Esophagus muscularis mucosa (tissue), 4 donors: Measurements from ENCODE around the gene SLCO2B1. TPM values are rescaled to one million over a fixed set of nuclear protein-coding genes. Genes with fewer than 3 reads are reported as not detected.

Experiments
- DNase-seq: peaks from one replicate; pipeline ENCODE4 v3.0.0-alpha.2; 2017; ENCODE audit errors: extremely low spot score
- H3K27ac ChIP-seq, 4 donors: fragments of 200-600 bp; sonication (generic); replicated peaks in 1 of 4; 1 replicate in 3 of 4; 2 replicates in 1 of 4; pipeline ENCODE4 v1.5.1; 2016 to 2019; ENCODE audit warnings: mild to moderate bottlenecking in 1 of 4
- H3K27me3 ChIP-seq, 4 donors: fragments of 200-600 bp; sonication (generic); one replicate each; pipeline versions ENCODE4 v1.5.1 to v1.6.0; 2016 to 2019
- H3K36me3 ChIP-seq, 4 donors: fragments of 200-600 bp; sonication (generic); one replicate each; pipeline ENCODE4 v1.5.1; 2016 to 2019
- H3K4me1 ChIP-seq, 4 donors: fragments of 200-600 bp; sonication (generic); one replicate each; pipeline ENCODE4 v1.5.1; 2016 to 2019
- H3K4me3 ChIP-seq, 4 donors: fragments of 200-600 bp; sonication (generic); 1 replicate in 2 of 4; 2 replicates in 2 of 4; pipeline ENCODE4 v1.5.1; 2016 to 2019; ENCODE audit warnings: mild to moderate bottlenecking in 4 of 4, moderate library complexity in 1 of 4
- H3K9me3 ChIP-seq, 4 donors: fragments of 200-600 bp; sonication (generic); 1 replicate in 3 of 4; 2 replicates in 1 of 4; pipeline ENCODE4 v1.5.1; 2016 to 2019
- CTCF ChIP-seq, 3 experiments: fragments of 200-600 bp in 2 of 3; fragments of 450-650 bp in 1 of 3; sonication (generic) in 2 of 3; IDR thresholded peaks; one replicate each; pipeline ENCODE4 v1.5.1; 2017 to 2019; ENCODE audit warnings: antibody characterized with exemption in 3 of 3, mild to moderate bottlenecking in 2 of 3, moderate library complexity in 1 of 3
- EP300 ChIP-seq: sonication (generic); formaldehyde crosslinking; IDR thresholded peaks from one replicate; pipeline ENCODE4 v1.6.1; 2017; ENCODE audit warnings: antibody characterized with exemption
- POLR2A ChIP-seq: fragments of 450-650 bp; IDR thresholded peaks from one replicate; pipeline ENCODE4 v1.6.1; 2017; ENCODE audit warnings: antibody characterized with exemption, moderate library complexity, mild to moderate bottlenecking, low read depth
- POLR2AphosphoS5 ChIP-seq, 2 donors: sonication (generic); formaldehyde crosslinking; IDR thresholded peaks; one replicate each; pipeline ENCODE4 v1.6.1; 2017; ENCODE audit warnings: antibody characterized with exemption in 2 of 2
- WGBS: methylation state at CpG from one replicate; pipeline ENCODE4 v1.1.5; 2018; 5-methylcytosine and 5-hydroxymethylcytosine counted together
- intact Hi-C: fragments of 100-400 bp; cut with DNase I; formaldehyde crosslinking; loops from one replicate; pipeline ENCODE4 v1.15.1; 2023
- total RNA-seq, 4 donors: library from RNA; depleted of rRNA; stranded (reverse); fragments of >200 nt; gene quantifications; one replicate each; pipeline versions ENCODE4 v1.1.0 to v1.2.1, GENCODE V29; 2016

Gene SLCO2B1
- total RNA-seq, 4 donors from 2014 or later, result 30.5 to 61.1 (median 33.0) TPM

GRCh38 chr11:75147191-75147874 is 3.6 kb upstream of the SLCO2B1 start:
- TF ChIP-seq POLR2AphosphoS5 (IDR thresholded peaks at IDR 0.05) (no peak), CTCF (IDR thresholded peaks at IDR 0.05) (no peak), EP300 (no peak), POLR2A (no peak)
- no peak for DNase-seq
- intact Hi-C loops, result no loop called here
- H3K4me1 ChIP-seq, result peaks cover 24 to 44% (median 28%) of the 10 kb centered on the region in 4 donors
- no peaks in the 10 kb centered on the region for H3K9me3 ChIP-seq
- H3K4me3 ChIP-seq, result no peak overlapping the region
- H3K27me3 ChIP-seq, result peaks cover 0 to 3% (median 0%) of the 10 kb centered on the region in 4 donors
- H3K27ac ChIP-seq, result peak overlapping the region in 1 of 4 donors; percentile 4
- 86% methylated on average over 5 of the region's 7 CpGs for WGBS
- H3K36me3 ChIP-seq, result no peaks in the 10 kb centered on the region

- Histone ChIP-seq H3K27ac (peak overlapping the region in 1 of 4 donors; percentile 4), H3K9me3 (no peaks in the 10 kb centered on the region), H3K27me3 (peaks cover 0 to 3% (median 0%) of the 10 kb centered on the region in 4 donors), H3K36me3 (no peaks in the 10 kb centered on the region), H3K4me3 (no peak overlapping the region), H3K4me1 (peaks cover 19 to 40% (median 25%) of the 10 kb centered on the region in 4 donors)
- no peak for DNase-seq
- intact Hi-C loops, result no loop called here
- TF ChIP-seq POLR2A (no peak), CTCF (IDR thresholded peaks at IDR 0.05) (no peak), EP300 (no peak), POLR2AphosphoS5 (IDR thresholded peaks at IDR 0.05) (peak in 1 of 2 donors; percentile 10)
- 89% methylated on average over 9 of the region's 9 CpGs for WGBS
Measured at GRCh38 chr11:75147875-75148263, 3.0 kb upstream of the SLCO2B1 start.

GRCh38 chr11:75148436-75148983 is 2.4 kb upstream of the SLCO2B1 start:
- H3K9me3 ChIP-seq, result no peaks in the 10 kb centered on the region
- DNase-seq, result no peak
- 79% methylated on average over 6 of the region's 6 CpGs for WGBS
- no peaks in the 10 kb centered on the region for H3K36me3 ChIP-seq
- no peak overlapping the region for H3K27ac ChIP-seq
- peaks cover 0 to 3% (median 0%) of the 10 kb centered on the region in 4 donors for H3K27me3 ChIP-seq
- peaks cover 12 to 33% (median 20%) of the 10 kb centered on the region in 4 donors for H3K4me1 ChIP-seq
- no peak overlapping the region for H3K4me3 ChIP-seq
- intact Hi-C loops, result no loop called here
- no peak for TF ChIP-seq CTCF (IDR thresholded peaks at IDR 0.05)
- no peak for TF ChIP-seq EP300
- no peak for TF ChIP-seq POLR2AphosphoS5 (IDR thresholded peaks at IDR 0.05)
- no peak for TF ChIP-seq POLR2A

GRCh38 chr11:75149766-75150465 is 991 bp upstream of the SLCO2B1 start:
- Histone ChIP-seq H3K36me3 (no peaks in the 10 kb centered on the region), H3K4me3 (no peak overlapping the region), H3K27me3 (peaks cover 0 to 3% (median 0%) of the 10 kb centered on the region in 4 donors), H3K9me3 (no peaks in the 10 kb centered on the region), H3K4me1 (peaks cover 8 to 28% (median 10%) of the 10 kb centered on the region in 4 donors), H3K27ac (no peak overlapping the region)
- no peak for DNase-seq
- TF ChIP-seq POLR2AphosphoS5 (IDR thresholded peaks at IDR 0.05) (no peak), POLR2A (no peak), CTCF (IDR thresholded peaks at IDR 0.05) (no peak), EP300 (no peak)
- intact Hi-C loops, result no loop called here
- WGBS, result 76% methylated on average over 4 of the region's 4 CpGs
